ENCODE data around the gene MAMLD1. TPM values are rescaled to one million over a fixed set of nuclear protein-coding genes. Genes with fewer than 3 reads are reported as not detected.

Gene MAMLD1
- total RNA-seq, 3 donors from 2014 or later (not counting 1 experiment from before 2014, with no cell fraction given), result 0.23 to 1.1 (median 0.45) TPM

DNA sequence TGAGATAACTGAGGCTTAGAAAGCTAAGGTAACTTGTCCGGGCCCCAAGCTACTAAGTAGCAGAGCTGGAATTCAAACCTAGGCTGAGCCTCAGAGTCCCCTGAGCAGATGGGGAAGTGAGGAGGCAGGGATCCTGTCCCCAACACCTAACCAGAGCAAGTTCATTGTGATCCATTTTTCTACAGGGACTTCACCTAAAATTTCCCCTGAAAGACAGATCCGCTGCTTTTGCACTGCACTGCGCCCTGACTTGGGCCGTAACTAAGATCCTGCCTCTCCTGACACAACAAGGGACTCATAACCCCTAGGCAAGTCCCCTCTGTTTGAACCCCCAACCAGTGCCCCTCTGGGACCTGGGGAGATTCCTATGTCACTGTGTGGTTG is 179.7 kb downstream of the MAMLD1 start:
- Mint-ChIP-seq H3K27ac (no peak overlapping the region), H3K27me3 (ENCODE audit: low read depth in 2 of 2) (peaks cover 0 to 8% of the 10 kb centered on the region in 2 donors), H3K36me3 (no peaks in the 10 kb centered on the region), H3K9me3 (no peaks in the 10 kb centered on the region), H3K4me1 (peaks cover 10 to 22% of the 10 kb centered on the region in 2 donors), H3K4me3 (no peak overlapping the region)
- Histone ChIP-seq H3K4me1 (ENCODE audit: control insufficient read depth, insufficient read depth, low read length) (peaks cover 47% of the 10 kb centered on the region), H3K36me3 (ENCODE audit: control insufficient read depth, insufficient read depth, low read length) (no peaks in the 10 kb centered on the region), H3K4me3 (ENCODE audit: low read length) (no peak overlapping the region), H3K9me3 (ENCODE audit: control insufficient read depth, insufficient read depth, low read length) (no peaks in the 10 kb centered on the region), H3K27me3 (ENCODE audit: control insufficient read depth, insufficient read depth, low read length) (no peaks in the 10 kb centered on the region), H3K27ac (ENCODE audit: low read length) (no peak overlapping the region)
- intact Hi-C loops (cut with micrococcal nuclease), result no loop called here
- 100% methylated on average over 3 of the region's 4 CpGs for WGBS (ENCODE audit: insufficient coverage)
- DNase-seq (no peak), ATAC-seq (no peak)
- TF ChIP-seq, protein P1, sequence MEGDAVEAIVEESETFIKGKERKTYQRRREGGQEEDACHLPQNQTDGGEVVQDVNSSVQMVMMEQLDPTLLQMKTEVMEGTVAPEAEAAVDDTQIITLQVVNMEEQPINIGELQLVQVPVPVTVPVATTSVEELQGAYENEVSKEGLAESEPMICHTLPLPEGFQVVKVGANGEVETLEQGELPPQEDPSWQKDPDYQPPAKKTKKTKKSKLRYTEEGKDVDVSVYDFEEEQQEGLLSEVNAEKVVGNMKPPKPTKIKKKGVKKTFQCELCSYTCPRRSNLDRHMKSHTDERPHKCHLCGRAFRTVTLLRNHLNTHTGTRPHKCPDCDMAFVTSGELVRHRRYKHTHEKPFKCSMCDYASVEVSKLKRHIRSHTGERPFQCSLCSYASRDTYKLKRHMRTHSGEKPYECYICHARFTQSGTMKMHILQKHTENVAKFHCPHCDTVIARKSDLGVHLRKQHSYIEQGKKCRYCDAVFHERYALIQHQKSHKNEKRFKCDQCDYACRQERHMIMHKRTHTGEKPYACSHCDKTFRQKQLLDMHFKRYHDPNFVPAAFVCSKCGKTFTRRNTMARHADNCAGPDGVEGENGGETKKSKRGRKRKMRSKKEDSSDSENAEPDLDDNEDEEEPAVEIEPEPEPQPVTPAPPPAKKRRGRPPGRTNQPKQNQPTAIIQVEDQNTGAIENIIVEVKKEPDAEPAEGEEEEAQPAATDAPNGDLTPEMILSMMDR (IDR thresholded peaks at IDR 0.05), result no peak

- no peak overlapping the region for H3K27ac ChIP-seq (ENCODE audit: low read length)
- H3K9me3 ChIP-seq (ENCODE audit: control insufficient read depth, insufficient read depth, low read length), result no peaks in the 10 kb centered on the region
- ATAC-seq, result peak in 2 of 3 donors; percentile 11 to 21
- H3K27me3 ChIP-seq (ENCODE audit: control insufficient read depth, insufficient read depth, low read length), result no peaks in the 10 kb centered on the region
- Mint-ChIP-seq H3K27me3 (ENCODE audit: low read depth in 2 of 2) (peaks cover 0 to 8% of the 10 kb centered on the region in 2 donors), H3K4me3 (no peak overlapping the region), H3K9me3 (no peaks in the 10 kb centered on the region), H3K36me3 (no peaks in the 10 kb centered on the region), H3K4me1 (peaks cover 16 to 29% of the 10 kb centered on the region in 2 donors), H3K27ac (no peak overlapping the region)
- TF ChIP-seq, protein P1 (IDR thresholded peaks at IDR 0.05), result no peak
- intact Hi-C loops (cut with micrococcal nuclease), result no loop called here
- no peak overlapping the region for H3K4me3 ChIP-seq (ENCODE audit: low read length)
- DNase-seq, result no peak
- 33% methylated on average over 13 of the region's 13 CpGs for WGBS (ENCODE audit: insufficient coverage)
- H3K4me1 ChIP-seq (ENCODE audit: control insufficient read depth, insufficient read depth, low read length), result peaks cover 54% of the 10 kb centered on the region
- no peaks in the 10 kb centered on the region for H3K36me3 ChIP-seq (ENCODE audit: control insufficient read depth, insufficient read depth, low read length)
Observed at GRCh38 chrX:150543230-150544155, 180.4 kb downstream of the MAMLD1 start.

DNA sequence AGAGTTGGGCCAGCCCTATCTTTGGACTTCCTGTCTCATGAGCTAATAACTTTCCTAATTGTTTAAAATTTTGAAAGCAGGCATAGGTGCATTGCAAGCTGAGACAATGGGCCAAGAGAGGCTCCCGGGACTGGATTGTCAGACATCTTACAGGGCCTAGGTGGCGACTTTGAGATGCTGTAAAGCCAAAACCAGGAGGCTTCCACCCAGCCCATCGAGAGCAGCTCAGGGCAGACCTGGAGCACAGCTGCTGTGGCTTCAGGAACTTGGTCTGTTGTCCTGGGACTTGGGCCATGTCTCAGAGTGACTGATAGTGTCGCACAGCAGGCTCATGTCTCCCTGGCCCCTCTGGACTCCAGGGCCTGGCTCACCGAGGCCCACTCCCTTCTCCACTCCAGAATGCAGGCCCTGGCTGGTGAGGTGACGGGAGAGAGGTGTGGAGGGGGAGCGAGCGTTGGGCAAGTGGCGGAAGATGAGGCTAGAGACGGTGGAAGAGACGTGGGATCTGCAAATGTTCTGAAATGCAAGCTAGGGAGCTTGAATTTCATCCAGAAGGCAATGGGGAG is 181.2 kb downstream of the MAMLD1 start:
- intact Hi-C loops (cut with micrococcal nuclease), result no loop called here

More for the DNA sequence above, 181.2 kb downstream of the MAMLD1 start:
- Histone ChIP-seq H3K4me1 (ENCODE audit: control insufficient read depth, insufficient read depth, low read length) (peaks cover 62% of the 10 kb centered on the region), H3K36me3 (ENCODE audit: control insufficient read depth, insufficient read depth, low read length) (no peaks in the 10 kb centered on the region), H3K27me3 (ENCODE audit: control insufficient read depth, insufficient read depth, low read length) (no peaks in the 10 kb centered on the region), H3K4me3 (ENCODE audit: low read length) (no peak overlapping the region), H3K27ac (ENCODE audit: low read length) (no peak overlapping the region), H3K9me3 (ENCODE audit: control insufficient read depth, insufficient read depth, low read length) (no peaks in the 10 kb centered on the region)
- DNase-seq (peak in 1 of 2 donors; percentile 38), ATAC-seq (no peak)
- H3K27ac Mint-ChIP-seq, result no peak overlapping the region
- no peaks in the 10 kb centered on the region for H3K9me3 Mint-ChIP-seq
- TF ChIP-seq, protein P1 (IDR thresholded peaks at IDR 0.05), result no peak
- H3K4me1 Mint-ChIP-seq, result peaks cover 24 to 37% of the 10 kb centered on the region in 2 donors
- peaks cover 0 to 8% of the 10 kb centered on the region in 2 donors for H3K27me3 Mint-ChIP-seq (ENCODE audit: low read depth in 2 of 2)
- no peak overlapping the region for H3K4me3 Mint-ChIP-seq
- no peaks in the 10 kb centered on the region for H3K36me3 Mint-ChIP-seq
- WGBS (ENCODE audit: insufficient coverage), result 82% methylated on average over 7 of the region's 11 CpGs

Measured in natural killer cell (primary cell).